ENCODE data around the gene GABRB2.

- no peak for TF ChIP-seq CTCF (conservative IDR thresholded peaks at IDR 0.05)
- TF ChIP-seq ZFX (IDR thresholded peaks at IDR 0.05) = no peak
These were observed 288.1 kb downstream of the GABRB2 start for GRCh38 chr5:161258438-161258837.
